SK-N-SH (cell line): ENCODE measurements around the gene PTN. TPM values are rescaled to one million over a fixed set of nuclear protein-coding genes. Genes with fewer than 3 reads are reported as not detected.

Experiments
- CTCF ChIA-PET: fragments of 300-600, 350-600 bp; formaldehyde crosslinking; extraction: SDS; loops from one replicate; lab custom pipeline; 2021; lab: Yijun Ruan, JAX
- POLR2A ChIA-PET: fragments of 350-600 bp; sonication (Branson Sonifier 250); formaldehyde crosslinking; extraction: SDS; loops from one replicate; lab custom pipeline; 2020; ENCODE audit warnings: antibody characterized with exemption, inconsistent platforms; lab: Yijun Ruan, JAX
- DNase-seq: peaks from one replicate; pipeline ENCODE4 v3.0.0; 2012
- H2AFZ ChIP-seq: fragments of 200-600 bp; sonication (generic); 2 replicates; pipeline ENCODE4 v1.8.1; 2016; ENCODE audit warnings: antibody characterized with exemption, mild to moderate bottlenecking, low read depth
- H3F3A ChIP-seq: fragments of 200-600 bp; sonication (generic); replicated peaks from 2 replicates; pipeline ENCODE3; 2016; ENCODE audit warnings: antibody characterized with exemption, mild to moderate bottlenecking; ENCODE audit not compliant: insufficient read depth
- H3K27ac ChIP-seq, 2 experiments: fragments of 200-500 bp in 1 of 2; fragments of 200-600 bp in 1 of 2; sonication (Bioruptor generic) in 1 of 2; sonication (generic), shearing (Covaris generic) in 1 of 2; 2 replicates each; pipeline versions ENCODE4 v1.5.1 to v1.6.1; 2014 to 2016; ENCODE audit warnings: low read depth in 2 of 2, inconsistent platforms in 1 of 2, low read length in 1 of 2, mild to moderate bottlenecking in 1 of 2, mixed read lengths in 1 of 2
- H3K27me3 ChIP-seq: fragments of 200-600 bp; sonication (generic), shearing (Covaris generic); 2 replicates; pipeline ENCODE4 v1.6.1; 2016; ENCODE audit warnings: mixed run types; ENCODE audit not compliant: insufficient read depth
- H3K36me3 ChIP-seq, 2 experiments: fragments of 200-500 bp in 1 of 2; fragments of 200-600 bp in 1 of 2; sonication (Bioruptor generic) in 1 of 2; sonication (generic) in 1 of 2; replicated peaks in 1 of 2; 2 replicates each; pipeline versions ENCODE3 to v1.5.1; 2014 to 2016; ENCODE audit warnings: low read length in 1 of 2, mild to moderate bottlenecking in 1 of 2; ENCODE audit not compliant: insufficient read depth in 2 of 2, control insufficient read depth in 1 of 2
- H3K4me1 ChIP-seq, 2 experiments: fragments of 200-500 bp in 1 of 2; fragments of 200-600 bp in 1 of 2; sonication (Bioruptor generic) in 1 of 2; sonication (generic), shearing (Covaris generic) in 1 of 2; 2 replicates each; pipeline versions ENCODE4 v1.5.1 to v1.6.1; 2014 to 2016; ENCODE audit warnings: low read depth in 1 of 2, low read length in 1 of 2, mixed run types in 1 of 2; ENCODE audit not compliant: insufficient read depth in 2 of 2, control insufficient read depth in 1 of 2
- H3K4me2 ChIP-seq: fragments of 200-600 bp; sonication (generic), shearing (Covaris generic); 2 replicates; pipeline ENCODE4 v1.6.1; 2017; ENCODE audit warnings: mixed run types
- H3K4me3 ChIP-seq, 2 experiments: fragments of 200-500 bp in 1 of 2; fragments of 200-600 bp in 1 of 2; sonication (Bioruptor generic) in 1 of 2; sonication (generic), shearing (Covaris generic) in 1 of 2; 2 replicates each; pipeline versions ENCODE4 v1.5.1 to v1.8.1; 2014 to 2016; ENCODE audit warnings: low read depth in 2 of 2, inconsistent platforms in 1 of 2, low read length in 1 of 2, mild to moderate bottlenecking in 1 of 2, mixed read lengths in 1 of 2, moderate library complexity in 1 of 2
- H3K79me2 ChIP-seq: fragments of 200-600 bp; sonication (generic); 2 replicates; pipeline ENCODE4 v1.8.1; 2017; ENCODE audit warnings: mild to moderate bottlenecking; ENCODE audit not compliant: insufficient read depth
- H3K9ac ChIP-seq: fragments of 200-600 bp; sonication (generic); 2 replicates; pipeline ENCODE4 v1.6.1; 2017; ENCODE audit warnings: mixed run types
- H3K9me2 ChIP-seq: fragments of 200-600 bp; sonication (generic); 2 replicates; pipeline ENCODE4 v1.6.1; 2017; ENCODE audit warnings: mixed run types
- H3K9me3 ChIP-seq: fragments of 200-600 bp; sonication (generic); 2 replicates; pipeline ENCODE4 v1.6.1; 2017; ENCODE audit warnings: mixed run types, mild to moderate bottlenecking, moderate library complexity
- H4K20me1 ChIP-seq: fragments of 200-600 bp; sonication (generic); 2 replicates; pipeline ENCODE4 v1.6.1; 2017; ENCODE audit warnings: mild to moderate bottlenecking, mixed run types; ENCODE audit not compliant: insufficient read depth
- CHD2 ChIP-seq: fragments of 150-350 bp; IDR thresholded peaks from 2 replicates; pipeline ENCODE4 v1.6.1; 2018; ENCODE audit warnings: low read length; ENCODE audit not compliant: partially characterized antibody
- CTCF ChIP-seq: fragments of 200-600 bp; sonication (generic); IDR thresholded peaks from 2 replicates; pipeline ENCODE4 v1.6.1; 2017; ENCODE audit warnings: antibody characterized with exemption, mild to moderate bottlenecking, moderate library complexity
- EZH2phosphoT487 ChIP-seq: fragments of 200-600 bp; sonication (generic); IDR thresholded peaks from 2 replicates; pipeline ENCODE4 v1.6.1; 2017; ENCODE audit warnings: low read depth, mixed run types, mild to moderate bottlenecking, antibody characterized with exemption, moderate library complexity, borderline replicate concordance
- FOSL2 ChIP-seq: IDR thresholded peaks from 2 replicates; pipeline ENCODE4 v1.4.0; 2012; ENCODE audit warnings: low read depth, mild to moderate bottlenecking, moderate library complexity, borderline replicate concordance
- FOXJ3 ChIP-seq: sonication (generic); formaldehyde crosslinking; IDR thresholded peaks from 2 replicates; pipeline ENCODE4 v1.5.1; 2020; ENCODE audit warnings: mild to moderate bottlenecking, missing genetic modification reagents
- MEF2A ChIP-seq: IDR thresholded peaks from 2 replicates; pipeline ENCODE4 v1.4.0; 2012; ENCODE audit warnings: low read depth, borderline replicate concordance
- NFIC ChIP-seq: IDR thresholded peaks from 2 replicates; pipeline ENCODE4 v1.4.0; 2012; ENCODE audit warnings: borderline replicate concordance
- NRF1 ChIP-seq: IDR thresholded peaks from 2 replicates; pipeline ENCODE4 v1.6.1; 2012; ENCODE audit warnings: low read depth, mild to moderate bottlenecking, low read length
- RAD21 ChIP-seq: IDR thresholded peaks from 2 replicates; pipeline ENCODE4 v1.6.1; 2012; ENCODE audit warnings: mild to moderate bottlenecking, low read length
- RFX5 ChIP-seq: IDR thresholded peaks from 2 replicates; pipeline ENCODE4 v1.6.1; 2012; ENCODE audit warnings: mild to moderate bottlenecking, improper control_type of control experiment, low read length
- TAF1 ChIP-seq: IDR thresholded peaks from 2 replicates; pipeline ENCODE4 v1.6.1; 2012; ENCODE audit warnings: low read depth, mild to moderate bottlenecking, low read length, moderate library complexity, borderline replicate concordance
- ZBTB33 ChIP-seq: IDR thresholded peaks from 2 replicates; pipeline ENCODE4 v1.4.0; 2012; ENCODE audit warnings: low read depth, borderline replicate concordance
- WGBS: methylation state at CpG from one replicate; pipeline ENCODE4 v1.1.6; 2017; ENCODE audit warnings: low lambda C conversion rate; 5-methylcytosine and 5-hydroxymethylcytosine counted together
- polyA plus RNA-seq, 3 experiments: library from polyadenylated mRNA; depleted of rRNA; stranded (reverse); fragments of >200 nt; gene quantifications; 2 replicates each; pipeline ENCODE4 v1.2.3, GENCODE V29; 2012
- TF ChIP-seq, protein P1 (sequence below): IDR thresholded peaks from 2 replicates; pipeline ENCODE4 v1.4.0; 2012; ENCODE audit warnings: low read depth
- TF ChIP-seq, protein P2 (sequence below): fragments of 150-350 bp; IDR thresholded peaks from 2 replicates; pipeline ENCODE4 v1.6.1; 2016; ENCODE audit warnings: mild to moderate bottlenecking, low read depth, low read length

Gene PTN
- polyA plus RNA-seq, 1 of the 3 experiments (the other 2 are of a cell fraction), result 23.7 TPM

GRCh38 chr7:137313201-137313600 is 30.3 kb downstream of the PTN start:
- Histone ChIP-seq H3K79me2 (no peaks in the 10 kb centered on the region), H3K4me2 (no peak overlapping the region), H3K27me3 (no peaks in the 10 kb centered on the region), H3F3A (no peaks in the 10 kb centered on the region), H3K27ac (no peak overlapping the region), H4K20me1 (no peaks in the 10 kb centered on the region), H3K4me1 (peaks cover 0 to 2% of the 10 kb centered on the region in 2 experiments; a peak in 2 of 4 replicates), H3K9me3 (no peaks in the 10 kb centered on the region), H3K9ac (no peak overlapping the region), H2AFZ (no peak overlapping the region), H3K9me2 (no peaks in the 10 kb centered on the region), H3K36me3 (no peaks in the 10 kb centered on the region), H3K4me3 (no peak overlapping the region)
- TF ChIP-seq CHD2 (no peak), EZH2phosphoT487 (no peak), ZBTB33 (no peak), NRF1 (no peak), TAF1 (no peak), CTCF (no peak), FOXJ3 (CRISPR knock-in tag) (no peak), MEF2A (no peak), RAD21 (no peak), FOSL2 (no peak), RFX5 (no peak), NFIC (no peak)
- TF ChIP-seq, protein P1, sequence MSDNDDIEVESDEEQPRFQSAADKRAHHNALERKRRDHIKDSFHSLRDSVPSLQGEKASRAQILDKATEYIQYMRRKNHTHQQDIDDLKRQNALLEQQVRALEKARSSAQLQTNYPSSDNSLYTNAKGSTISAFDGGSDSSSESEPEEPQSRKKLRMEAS, result no peak
- TF ChIP-seq, protein P2, sequence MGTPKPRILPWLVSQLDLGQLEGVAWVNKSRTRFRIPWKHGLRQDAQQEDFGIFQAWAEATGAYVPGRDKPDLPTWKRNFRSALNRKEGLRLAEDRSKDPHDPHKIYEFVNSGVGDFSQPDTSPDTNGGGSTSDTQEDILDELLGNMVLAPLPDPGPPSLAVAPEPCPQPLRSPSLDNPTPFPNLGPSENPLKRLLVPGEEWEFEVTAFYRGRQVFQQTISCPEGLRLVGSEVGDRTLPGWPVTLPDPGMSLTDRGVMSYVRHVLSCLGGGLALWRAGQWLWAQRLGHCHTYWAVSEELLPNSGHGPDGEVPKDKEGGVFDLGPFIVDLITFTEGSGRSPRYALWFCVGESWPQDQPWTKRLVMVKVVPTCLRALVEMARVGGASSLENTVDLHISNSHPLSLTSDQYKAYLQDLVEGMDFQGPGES, result no peak
- ChIA-PET CTCF (interaction anchor here (0.6 to 2.0 kb wide), 5 partner anchors 25 to 313 kb away, joined by 3 to 6 read pairs (median 3); no protein-coding TSS in a partner anchor), POLR2A (no interaction called here)
- DNase-seq, result no peak
- WGBS, result 70% methylated on average over 4 of the region's 4 CpGs
